ENCODE data around the gene CARD10.

DNA sequence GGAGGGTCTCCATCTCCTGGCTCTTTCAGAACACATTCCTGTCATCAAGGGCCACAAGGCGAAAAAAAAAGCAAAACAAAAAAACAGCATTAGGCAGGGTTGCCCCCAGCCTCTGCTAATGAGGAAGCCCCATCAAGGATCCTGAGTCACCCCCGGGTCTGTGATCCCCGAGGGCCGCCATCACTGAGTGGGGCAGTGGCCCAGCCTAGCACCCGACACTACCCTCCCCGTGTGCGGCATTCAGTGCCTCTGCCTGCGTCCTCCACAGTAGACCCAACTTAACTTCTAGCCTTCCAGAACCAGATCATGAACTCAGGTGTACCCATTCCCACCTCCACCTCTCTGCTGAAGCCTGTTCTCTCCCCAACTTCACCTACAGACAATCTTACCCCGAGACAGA is 34.5 kb upstream of the CARD10 start:
- no peak for TF ChIP-seq TAF1 (IDR thresholded peaks at IDR 0.05; ENCODE audit: low read depth)
- no peak for TF ChIP-seq CEBPB (IDR thresholded peaks at IDR 0.05)
- TF ChIP-seq, protein P1, sequence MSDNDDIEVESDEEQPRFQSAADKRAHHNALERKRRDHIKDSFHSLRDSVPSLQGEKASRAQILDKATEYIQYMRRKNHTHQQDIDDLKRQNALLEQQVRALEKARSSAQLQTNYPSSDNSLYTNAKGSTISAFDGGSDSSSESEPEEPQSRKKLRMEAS (IDR thresholded peaks at IDR 0.05) = no peak
- TF ChIP-seq RAD21 (IDR thresholded peaks at IDR 0.05; ENCODE audit: low read depth) = no peak
- TF ChIP-seq, protein P2, sequence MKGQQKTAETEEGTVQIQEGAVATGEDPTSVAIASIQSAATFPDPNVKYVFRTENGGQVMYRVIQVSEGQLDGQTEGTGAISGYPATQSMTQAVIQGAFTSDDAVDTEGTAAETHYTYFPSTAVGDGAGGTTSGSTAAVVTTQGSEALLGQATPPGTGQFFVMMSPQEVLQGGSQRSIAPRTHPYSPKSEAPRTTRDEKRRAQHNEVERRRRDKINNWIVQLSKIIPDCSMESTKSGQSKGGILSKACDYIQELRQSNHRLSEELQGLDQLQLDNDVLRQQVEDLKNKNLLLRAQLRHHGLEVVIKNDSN (IDR thresholded peaks at IDR 0.05) = no peak
- TF ChIP-seq EP300 (IDR thresholded peaks at IDR 0.05; ENCODE audit: borderline replicate concordance) = no peak
- TF ChIP-seq ZBTB7A (IDR thresholded peaks at IDR 0.05; ENCODE audit: low read depth) = no peak
- no peak for TF ChIP-seq NFIC (IDR thresholded peaks at IDR 0.05)
- no peak for TF ChIP-seq FOXM1 (IDR thresholded peaks at IDR 0.05; ENCODE audit: borderline replicate concordance, low read depth)
- TF ChIP-seq YY1 (IDR thresholded peaks at IDR 0.05; ENCODE audit: low read depth) = no peak
